K562 (cell line): ENCODE data around the gene DACT3. TPM values are rescaled to one million over a fixed set of nuclear protein-coding genes. Genes with fewer than 3 reads are reported as not detected.

ENCODE experiments used
- ATF7 ChIP-seq: fragments of 450-650 bp; IDR thresholded peaks from 2 replicates; pipeline ENCODE4 v1.7.1; 2014; ENCODE audit warnings: mild to moderate bottlenecking, moderate library complexity
- BCL6 ChIP-seq: fragments of 250-450 bp; sonication (Bioruptor Pico); IDR thresholded peaks from 2 replicates; pipeline ENCODE4 v1.4.0; 2020
- CBFB ChIP-seq: sonication (generic); formaldehyde crosslinking; IDR thresholded peaks from 2 replicates; pipeline ENCODE4 v1.4.0; 2020; ENCODE audit warnings: mild to moderate bottlenecking, missing genetic modification reagents
- ETV1 ChIP-seq: fragments of 450-650 bp; conservative IDR thresholded peaks from 2 replicates; pipeline ENCODE4 v1.6.1; 2016; ENCODE audit warnings: missing genetic modification characterization, control low read depth, low read depth, missing compliant biosample characterization
- FOXP1 ChIP-seq: sonication (generic); formaldehyde crosslinking; IDR thresholded peaks from 2 replicates; pipeline ENCODE4 v1.8.0; 2022; ENCODE audit warnings: mild to moderate bottlenecking, missing genetic modification reagents
- HNRNPH1 ChIP-seq: fragments of 200-400 bp; formaldehyde crosslinking; optimal IDR thresholded peaks from 2 replicates; pipeline ENCODE3; 2017; ENCODE audit warnings: low read depth, mild to moderate bottlenecking, low read length, moderate library complexity
- HNRNPK ChIP-seq: fragments of 200-400 bp; formaldehyde crosslinking; IDR thresholded peaks from one replicate; pipeline ENCODE4 v1.6.1; 2018; ENCODE audit warnings: mild to moderate bottlenecking, low read depth, low read length; ENCODE audit not compliant: poor library complexity, severe bottlenecking
- MED1 ChIP-seq: sonication (generic); formaldehyde crosslinking; IDR thresholded peaks from 2 replicates; pipeline ENCODE4 v1.8.1; 2023; ENCODE audit warnings: missing genetic modification reagents, borderline replicate concordance
- MYNN ChIP-seq, 2 experiments: sonication (generic); formaldehyde crosslinking in 1 of 2; IDR thresholded peaks; 2 replicates each; pipeline versions ENCODE4 v1.5.0 to v1.6.1; 2016 to 2020; ENCODE audit warnings: antibody characterized with exemption in 1 of 2, missing genetic modification reagents in 1 of 2
- NEUROD1 ChIP-seq: fragments of 150-350 bp; IDR thresholded peaks from 2 replicates; pipeline ENCODE4 v1.6.1; 2014; ENCODE audit warnings: borderline replicate concordance, low read length, low read depth; ENCODE audit not compliant: partially characterized antibody
- NFATC3 ChIP-seq: fragments of 450-650 bp; IDR thresholded peaks from 2 replicates; pipeline ENCODE4 v1.6.1; 2017; ENCODE audit warnings: mild to moderate bottlenecking
- TAF7 ChIP-seq: fragments of 450-650 bp; IDR thresholded peaks from 2 replicates; pipeline ENCODE4 v1.6.1; 2016; ENCODE audit warnings: missing genetic modification characterization, missing compliant biosample characterization
- TAL1 ChIP-seq: fragments of 450-650 bp; IDR thresholded peaks from 2 replicates; pipeline ENCODE4 v1.6.1; 2016; ENCODE audit warnings: mild to moderate bottlenecking
- TFAM ChIP-seq: fragments of 250-450 bp; sonication (Bioruptor Pico); conservative IDR thresholded peaks from 2 replicates; pipeline ENCODE4 v1.5.0; 2021; ENCODE audit warnings: mild to moderate bottlenecking, moderate library complexity
- ZBED1 ChIP-seq: IDR thresholded peaks from 2 replicates; pipeline ENCODE4 v1.6.1; 2014
- ZKSCAN3 ChIP-seq: fragments of 250-450 bp; sonication (Bioruptor Pico); IDR thresholded peaks from 2 replicates; pipeline ENCODE4 v1.4.0; 2020
- ZNF274 ChIP-seq: IDR thresholded peaks from 2 replicates; pipeline ENCODE4 v1.6.1; 2011; ENCODE audit warnings: low read depth, mild to moderate bottlenecking, low read length, moderate library complexity, borderline replicate concordance
- ZNF282 ChIP-seq: sonication (generic); formaldehyde crosslinking; IDR thresholded peaks from 2 replicates; pipeline ENCODE4 v1.8.1; 2023; ENCODE audit warnings: missing genetic modification reagents
- ZNF436 ChIP-seq: fragments of 250-450, 450-650 bp; sonication (Bioruptor Pico); formaldehyde crosslinking; IDR thresholded peaks from 2 replicates; pipeline ENCODE4 v1.7.0; 2020; ENCODE audit warnings: mild to moderate bottlenecking
- ZNF707 ChIP-seq: fragments of 250-450 bp; sonication (Bioruptor Pico); conservative IDR thresholded peaks from 2 replicates; pipeline ENCODE4 v1.8.0; 2022; ENCODE audit warnings: inconsistent platforms, mild to moderate bottlenecking, moderate library complexity
- polyA plus RNA-seq, 8 experiments: library from polyadenylated mRNA; depleted of rRNA in 4 of 8; stranded (reverse) in 5 of 8; unstranded in 3 of 8; fragments of >200 nt; fragmentation: Nextera tagmentation in 2 of 8; fragmentation: Illumina TruSeq in 1 of 8; extraction: Ambion mirVana in 2 of 8; extraction: Trizol in 1 of 8; gene quantifications; 2 replicates each; pipeline versions ENCODE4 v1.2.1 to v1.2.3, GENCODE V29; 2011 to 2014; ENCODE audit warnings: inconsistent platforms in 1 of 8, missing spikeins in 1 of 8
- total RNA-seq, 7 experiments: library from RNA; depleted of rRNA in 6 of 7; stranded (reverse); fragments of >200 nt in 6 of 7; fragmentation: Illumina TruSeq in 2 of 7; extraction: Trizol in 2 of 7; gene quantifications; 2 replicates each; pipeline versions ENCODE4 v1.2.1 to v1.2.3, GENCODE V29; 2011 to 2021; ENCODE audit warnings: low replicate concordance in 1 of 7
- TF ChIP-seq, protein P1 (sequence below): fragments of 250-450 bp; sonication (Bioruptor Pico); IDR thresholded peaks from 2 replicates; pipeline ENCODE4 v1.5.0; 2020; ENCODE audit warnings: mild to moderate bottlenecking, borderline replicate concordance
- TF ChIP-seq, protein P2 (sequence below): fragments of 250-450 bp; sonication (Bioruptor Pico); IDR thresholded peaks from 2 replicates; pipeline ENCODE4 v1.5.1; 2021; ENCODE audit warnings: mild to moderate bottlenecking
- TF ChIP-seq, protein P3 (sequence below): sonication (generic); formaldehyde crosslinking; IDR thresholded peaks from 2 replicates; pipeline ENCODE4 v1.8.0; 2022; ENCODE audit warnings: mild to moderate bottlenecking, missing genetic modification reagents
- TF ChIP-seq, protein P4 (sequence below): sonication (generic); formaldehyde crosslinking; IDR thresholded peaks from 2 replicates; pipeline ENCODE4 v1.8.1; 2023; ENCODE audit warnings: mild to moderate bottlenecking, missing genetic modification reagents

Gene DACT3
- total and polyA plus RNA-seq, 9 of the 15 experiments (the other 6 are each of a cell fraction or from before 2014, with no cell fraction given) = 0.67 to 6.5 (median 3.5) TPM

DNA sequence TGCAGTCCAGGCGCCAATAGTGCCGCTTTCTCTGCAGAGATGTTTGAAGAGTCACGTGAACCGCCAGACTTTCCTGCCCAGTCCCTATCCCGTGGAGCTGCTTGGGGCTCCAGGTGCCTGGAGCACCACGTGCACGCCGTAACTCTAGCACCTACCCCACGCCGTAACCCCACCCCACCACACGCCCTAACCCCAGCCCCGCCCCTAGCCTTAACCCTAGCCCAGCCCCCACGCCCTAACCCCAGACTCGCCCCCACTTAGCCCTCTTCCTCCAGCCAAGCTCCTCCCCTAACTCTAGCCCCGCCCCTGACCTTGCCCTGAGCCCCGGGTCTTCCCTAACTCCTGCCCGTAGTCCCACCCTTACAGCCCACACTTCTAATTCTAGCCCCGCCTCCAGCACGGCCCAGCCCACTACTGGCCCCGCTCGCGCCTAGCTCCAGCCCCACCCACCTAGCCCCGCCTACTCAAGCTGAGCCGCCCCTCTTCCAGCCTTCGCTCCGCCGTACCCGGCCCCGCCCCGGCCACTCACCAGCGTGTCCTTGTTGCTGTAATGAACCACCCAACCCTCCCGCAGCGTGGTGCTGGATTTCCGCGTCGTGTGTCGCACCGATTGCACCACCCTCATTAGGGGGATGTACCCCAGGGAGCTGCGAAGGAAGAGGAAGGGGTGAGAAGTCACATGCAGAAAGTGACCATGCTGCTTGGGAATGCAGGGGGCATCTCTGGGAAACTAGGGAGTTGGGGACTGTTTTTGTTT is 36.4 kb upstream of the DACT3 start (continued):
- TF ChIP-seq, protein P1, sequence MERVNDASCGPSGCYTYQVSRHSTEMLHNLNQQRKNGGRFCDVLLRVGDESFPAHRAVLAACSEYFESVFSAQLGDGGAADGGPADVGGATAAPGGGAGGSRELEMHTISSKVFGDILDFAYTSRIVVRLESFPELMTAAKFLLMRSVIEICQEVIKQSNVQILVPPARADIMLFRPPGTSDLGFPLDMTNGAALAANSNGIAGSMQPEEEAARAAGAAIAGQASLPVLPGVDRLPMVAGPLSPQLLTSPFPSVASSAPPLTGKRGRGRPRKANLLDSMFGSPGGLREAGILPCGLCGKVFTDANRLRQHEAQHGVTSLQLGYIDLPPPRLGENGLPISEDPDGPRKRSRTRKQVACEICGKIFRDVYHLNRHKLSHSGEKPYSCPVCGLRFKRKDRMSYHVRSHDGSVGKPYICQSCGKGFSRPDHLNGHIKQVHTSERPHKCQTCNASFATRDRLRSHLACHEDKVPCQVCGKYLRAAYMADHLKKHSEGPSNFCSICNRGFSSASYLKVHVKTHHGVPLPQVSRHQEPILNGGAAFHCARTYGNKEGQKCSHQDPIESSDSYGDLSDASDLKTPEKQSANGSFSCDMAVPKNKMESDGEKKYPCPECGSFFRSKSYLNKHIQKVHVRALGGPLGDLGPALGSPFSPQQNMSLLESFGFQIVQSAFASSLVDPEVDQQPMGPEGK = no peak
- no peak for TF ChIP-seq HNRNPH1
- no peak for TF ChIP-seq FOXP1 (CRISPR knock-in tag)
- no peak for TF ChIP-seq ETV1 (tag)
- no peak for TF ChIP-seq ZNF436 (CRISPR knock-in tag)
- TF ChIP-seq CBFB (CRISPR knock-in tag) = no peak
- TF ChIP-seq, protein P2, sequence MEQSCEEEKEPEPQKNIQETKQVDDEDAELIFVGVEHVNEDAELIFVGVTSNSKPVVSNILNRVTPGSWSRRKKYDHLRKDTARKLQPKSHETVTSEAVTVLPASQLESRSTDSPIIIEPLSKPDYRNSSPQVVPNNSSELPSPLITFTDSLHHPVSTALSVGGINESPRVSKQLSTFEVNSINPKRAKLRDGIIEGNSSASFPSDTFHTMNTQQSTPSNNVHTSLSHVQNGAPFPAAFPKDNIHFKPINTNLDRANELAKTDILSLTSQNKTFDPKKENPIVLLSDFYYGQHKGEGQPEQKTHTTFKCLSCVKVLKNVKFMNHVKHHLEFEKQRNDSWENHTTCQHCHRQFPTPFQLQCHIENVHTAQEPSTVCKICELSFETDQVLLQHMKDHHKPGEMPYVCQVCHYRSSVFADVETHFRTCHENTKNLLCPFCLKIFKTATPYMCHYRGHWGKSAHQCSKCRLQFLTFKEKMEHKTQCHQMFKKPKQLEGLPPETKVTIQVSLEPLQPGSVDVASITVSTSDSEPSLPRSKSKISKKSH (CRISPR knock-in tag) = no peak
- no peak for TF ChIP-seq TFAM (CRISPR knock-in tag)
- TF ChIP-seq ZNF274 = no peak
- TF ChIP-seq ZNF282 (CRISPR knock-in tag) = no peak
- TF ChIP-seq ZKSCAN3 (CRISPR knock-in tag) = no peak
- no peak for TF ChIP-seq ZBED1
- TF ChIP-seq NEUROD1 = no peak
- no peak for TF ChIP-seq TAF7 (tag)
- TF ChIP-seq ZNF707 (CRISPR knock-in tag) = no peak
- TF ChIP-seq MED1 (CRISPR knock-in tag) = no peak
- TF ChIP-seq, protein P3, sequence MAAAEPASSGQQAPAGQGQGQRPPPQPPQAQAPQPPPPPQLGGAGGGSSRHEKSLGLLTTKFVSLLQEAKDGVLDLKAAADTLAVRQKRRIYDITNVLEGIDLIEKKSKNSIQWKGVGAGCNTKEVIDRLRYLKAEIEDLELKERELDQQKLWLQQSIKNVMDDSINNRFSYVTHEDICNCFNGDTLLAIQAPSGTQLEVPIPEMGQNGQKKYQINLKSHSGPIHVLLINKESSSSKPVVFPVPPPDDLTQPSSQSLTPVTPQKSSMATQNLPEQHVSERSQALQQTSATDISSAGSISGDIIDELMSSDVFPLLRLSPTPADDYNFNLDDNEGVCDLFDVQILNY = no peak
- TF ChIP-seq MYNN (IDR thresholded peaks at IDR 0.05) = peak; percentile 63; the same call in 1 of the 2 replicates
- TF ChIP-seq MYNN (CRISPR knock-in tag; IDR thresholded peaks at IDR 0.05) = no peak
- no peak for TF ChIP-seq NFATC3
- no peak for TF ChIP-seq HNRNPK
- peak; percentile 54; the same call in 1 of the 2 replicates for TF ChIP-seq ATF7
- TF ChIP-seq TAL1 = no peak
- TF ChIP-seq BCL6 (CRISPR knock-in tag) = no peak
- TF ChIP-seq, protein P4, sequence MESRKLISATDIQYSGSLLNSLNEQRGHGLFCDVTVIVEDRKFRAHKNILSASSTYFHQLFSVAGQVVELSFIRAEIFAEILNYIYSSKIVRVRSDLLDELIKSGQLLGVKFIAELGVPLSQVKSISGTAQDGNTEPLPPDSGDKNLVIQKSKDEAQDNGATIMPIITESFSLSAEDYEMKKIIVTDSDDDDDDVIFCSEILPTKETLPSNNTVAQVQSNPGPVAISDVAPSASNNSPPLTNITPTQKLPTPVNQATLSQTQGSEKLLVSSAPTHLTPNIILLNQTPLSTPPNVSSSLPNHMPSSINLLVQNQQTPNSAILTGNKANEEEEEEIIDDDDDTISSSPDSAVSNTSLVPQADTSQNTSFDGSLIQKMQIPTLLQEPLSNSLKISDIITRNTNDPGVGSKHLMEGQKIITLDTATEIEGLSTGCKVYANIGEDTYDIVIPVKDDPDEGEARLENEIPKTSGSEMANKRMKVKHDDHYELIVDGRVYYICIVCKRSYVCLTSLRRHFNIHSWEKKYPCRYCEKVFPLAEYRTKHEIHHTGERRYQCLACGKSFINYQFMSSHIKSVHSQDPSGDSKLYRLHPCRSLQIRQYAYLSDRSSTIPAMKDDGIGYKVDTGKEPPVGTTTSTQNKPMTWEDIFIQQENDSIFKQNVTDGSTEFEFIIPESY (CRISPR knock-in tag) = no peak
